ENCODE measurements around the gene SF3B4.
"Not testable (repeated sequence)": the region's sequence is repeated elsewhere in the genome, so short reads cannot be mapped to it uniquely, and the experiment has no call there.

The SF3B4 gene

DNA sequence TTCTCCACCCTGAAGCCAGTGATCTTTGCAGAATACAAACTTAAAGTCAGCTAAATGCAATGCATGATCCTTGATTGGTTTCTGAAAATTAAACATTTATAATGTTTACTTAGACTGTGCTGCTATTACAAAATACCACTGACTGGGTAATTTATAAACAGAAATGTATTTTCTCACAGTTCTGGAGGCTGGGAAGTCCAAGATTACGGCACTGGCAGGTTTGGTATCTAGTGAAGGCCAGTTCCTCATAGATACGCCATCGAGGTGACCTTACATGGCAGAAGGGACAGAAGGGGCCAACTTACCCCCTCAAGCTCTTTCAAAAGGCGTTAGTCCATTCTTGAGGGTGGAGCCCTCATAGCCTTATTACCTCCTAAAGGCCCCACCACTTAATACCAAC, 31.0 kb downstream of the SF3B4 start:
- DNase-seq (ENCODE audit: low read depth), result no peak
- TF ChIP-seq, protein P1, sequence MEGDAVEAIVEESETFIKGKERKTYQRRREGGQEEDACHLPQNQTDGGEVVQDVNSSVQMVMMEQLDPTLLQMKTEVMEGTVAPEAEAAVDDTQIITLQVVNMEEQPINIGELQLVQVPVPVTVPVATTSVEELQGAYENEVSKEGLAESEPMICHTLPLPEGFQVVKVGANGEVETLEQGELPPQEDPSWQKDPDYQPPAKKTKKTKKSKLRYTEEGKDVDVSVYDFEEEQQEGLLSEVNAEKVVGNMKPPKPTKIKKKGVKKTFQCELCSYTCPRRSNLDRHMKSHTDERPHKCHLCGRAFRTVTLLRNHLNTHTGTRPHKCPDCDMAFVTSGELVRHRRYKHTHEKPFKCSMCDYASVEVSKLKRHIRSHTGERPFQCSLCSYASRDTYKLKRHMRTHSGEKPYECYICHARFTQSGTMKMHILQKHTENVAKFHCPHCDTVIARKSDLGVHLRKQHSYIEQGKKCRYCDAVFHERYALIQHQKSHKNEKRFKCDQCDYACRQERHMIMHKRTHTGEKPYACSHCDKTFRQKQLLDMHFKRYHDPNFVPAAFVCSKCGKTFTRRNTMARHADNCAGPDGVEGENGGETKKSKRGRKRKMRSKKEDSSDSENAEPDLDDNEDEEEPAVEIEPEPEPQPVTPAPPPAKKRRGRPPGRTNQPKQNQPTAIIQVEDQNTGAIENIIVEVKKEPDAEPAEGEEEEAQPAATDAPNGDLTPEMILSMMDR (IDR thresholded peaks at IDR 0.05; ENCODE audit: control insufficient read depth, insufficient read depth, low read depth, low read length, missing control alignments), result no peak
- H3K4me3 ChIP-seq (ENCODE audit: control insufficient read depth, low read depth, low read length), result no peak overlapping the region

DNA sequence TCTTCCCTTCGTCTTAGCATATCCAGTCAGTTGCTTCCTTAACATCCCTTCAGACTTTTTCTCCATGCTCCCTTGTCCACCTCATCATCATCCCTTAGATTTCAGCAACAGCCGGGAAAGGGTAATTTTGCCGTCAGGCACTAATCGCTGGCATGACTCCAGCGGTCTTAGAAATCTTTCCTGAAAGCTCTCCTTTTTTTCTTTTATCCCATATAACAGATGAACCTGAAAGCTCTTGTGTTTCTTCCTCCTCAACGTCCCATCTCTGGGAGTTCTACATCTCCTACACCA, 38.7 kb downstream of the SF3B4 start:
- DNase-seq (ENCODE audit: low read depth), result no peak
- TF ChIP-seq, protein P1 (IDR thresholded peaks at IDR 0.05; ENCODE audit: control insufficient read depth, insufficient read depth, low read depth, low read length, missing control alignments), result no peak
- H3K4me3 ChIP-seq (ENCODE audit: control insufficient read depth, low read depth, low read length), result peak overlapping the region; percentile 46

DNA sequence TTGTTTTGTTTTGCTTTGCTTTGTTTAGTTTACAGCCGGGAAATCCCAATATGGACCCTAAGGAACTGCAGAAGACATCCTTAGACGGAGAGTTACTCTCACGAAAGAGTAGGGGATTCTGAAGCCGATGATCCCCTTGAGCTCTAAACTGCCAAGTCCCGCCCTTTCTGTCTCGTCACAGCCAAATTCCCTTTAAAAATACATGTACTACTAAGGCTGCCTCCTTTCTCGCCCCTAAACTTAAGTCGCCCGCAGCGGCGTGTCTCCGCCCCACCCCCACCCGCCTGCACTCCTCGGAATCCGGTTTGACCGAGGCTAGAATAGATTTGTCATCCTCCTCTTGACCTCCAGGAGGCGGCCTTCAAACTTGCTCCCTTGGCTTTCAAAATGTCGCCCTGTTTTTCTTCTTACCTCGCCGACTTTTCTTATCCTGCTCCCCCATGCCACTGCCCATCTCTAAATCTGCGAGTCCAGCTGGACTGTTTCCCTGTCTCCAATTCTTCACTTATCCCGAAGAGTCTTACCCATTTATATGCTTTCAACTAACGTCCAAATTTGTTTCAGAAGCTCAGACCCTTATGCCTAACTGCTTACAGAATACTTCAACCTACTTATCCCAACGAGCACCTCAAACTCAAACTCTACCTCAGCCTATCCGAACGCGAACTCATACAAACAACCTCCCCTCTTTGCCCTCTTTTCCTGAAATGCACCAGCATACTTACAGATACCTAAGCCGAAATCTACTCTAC, 39.2 kb downstream of the SF3B4 start:
- DNase-seq (ENCODE audit: low read depth), result peak; percentile 66
- TF ChIP-seq, protein P1 (IDR thresholded peaks at IDR 0.05; ENCODE audit: control insufficient read depth, insufficient read depth, low read depth, low read length, missing control alignments), result peak; percentile 65
- peak overlapping the region; percentile 46 for H3K4me3 ChIP-seq (ENCODE audit: control insufficient read depth, low read depth, low read length)

DNA sequence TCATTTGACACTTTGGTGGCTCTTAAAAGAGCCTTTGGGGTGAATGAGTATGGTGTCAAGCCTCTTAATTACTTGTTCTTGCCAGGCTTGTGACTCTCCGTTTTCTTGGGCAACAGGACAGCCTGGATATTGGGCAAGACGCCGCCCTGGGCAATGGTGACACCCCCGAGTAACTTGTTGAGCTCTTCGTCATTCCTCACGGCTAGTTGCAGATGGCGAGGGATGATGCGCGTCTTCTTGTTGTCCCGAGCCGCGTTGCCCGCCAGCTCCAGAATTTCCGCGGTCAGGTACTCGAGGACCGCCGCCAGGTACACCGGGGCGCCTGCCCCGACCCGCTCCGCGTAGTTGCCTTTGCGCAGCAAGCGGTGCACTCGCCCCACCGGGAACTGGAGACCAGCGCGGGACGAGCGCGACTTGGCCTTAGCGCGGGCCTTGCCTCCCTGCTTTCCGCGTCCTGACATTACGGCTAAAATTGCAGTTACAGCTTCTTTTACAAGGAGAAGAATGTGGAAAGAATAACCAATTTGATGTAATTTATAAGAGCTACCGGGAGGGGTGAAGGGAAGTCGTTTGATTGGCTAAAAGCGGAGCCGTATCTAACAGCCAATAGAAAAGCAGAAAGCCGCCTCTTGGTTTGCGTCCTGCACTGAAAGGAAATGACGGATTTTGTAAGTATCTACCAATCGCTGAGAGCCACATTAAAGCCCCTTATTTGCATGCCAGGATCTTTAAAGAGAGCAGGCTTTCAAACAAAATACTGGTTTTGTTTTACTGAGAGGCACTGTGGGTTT, 40.0 kb downstream of the SF3B4 start:
- peak overlapping the region; percentile 66 for H3K4me3 ChIP-seq (ENCODE audit: control insufficient read depth, low read depth, low read length)
- TF ChIP-seq, protein P1 (IDR thresholded peaks at IDR 0.05; ENCODE audit: control insufficient read depth, insufficient read depth, low read depth, low read length, missing control alignments), result no peak
- peak; percentile 98 for DNase-seq (ENCODE audit: low read depth)

DNA sequence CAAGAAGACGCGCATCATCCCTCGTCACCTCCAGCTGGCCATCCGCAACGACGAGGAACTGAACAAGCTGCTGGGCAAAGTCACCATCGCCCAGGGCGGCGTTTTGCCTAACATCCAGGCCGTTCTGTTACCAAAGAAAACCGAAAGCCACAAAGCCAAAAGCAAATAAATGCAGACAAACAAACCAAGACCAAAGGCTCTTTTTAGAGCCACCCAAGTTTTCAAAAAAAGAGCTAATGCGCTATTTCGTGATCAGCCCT, 40.5 kb downstream of the SF3B4 start:
- not testable (repeated sequence) for DNase-seq (ENCODE audit: low read depth)
- H3K4me3 ChIP-seq (ENCODE audit: control insufficient read depth, low read depth, low read length), result peak overlapping the region; percentile 66

DNA sequence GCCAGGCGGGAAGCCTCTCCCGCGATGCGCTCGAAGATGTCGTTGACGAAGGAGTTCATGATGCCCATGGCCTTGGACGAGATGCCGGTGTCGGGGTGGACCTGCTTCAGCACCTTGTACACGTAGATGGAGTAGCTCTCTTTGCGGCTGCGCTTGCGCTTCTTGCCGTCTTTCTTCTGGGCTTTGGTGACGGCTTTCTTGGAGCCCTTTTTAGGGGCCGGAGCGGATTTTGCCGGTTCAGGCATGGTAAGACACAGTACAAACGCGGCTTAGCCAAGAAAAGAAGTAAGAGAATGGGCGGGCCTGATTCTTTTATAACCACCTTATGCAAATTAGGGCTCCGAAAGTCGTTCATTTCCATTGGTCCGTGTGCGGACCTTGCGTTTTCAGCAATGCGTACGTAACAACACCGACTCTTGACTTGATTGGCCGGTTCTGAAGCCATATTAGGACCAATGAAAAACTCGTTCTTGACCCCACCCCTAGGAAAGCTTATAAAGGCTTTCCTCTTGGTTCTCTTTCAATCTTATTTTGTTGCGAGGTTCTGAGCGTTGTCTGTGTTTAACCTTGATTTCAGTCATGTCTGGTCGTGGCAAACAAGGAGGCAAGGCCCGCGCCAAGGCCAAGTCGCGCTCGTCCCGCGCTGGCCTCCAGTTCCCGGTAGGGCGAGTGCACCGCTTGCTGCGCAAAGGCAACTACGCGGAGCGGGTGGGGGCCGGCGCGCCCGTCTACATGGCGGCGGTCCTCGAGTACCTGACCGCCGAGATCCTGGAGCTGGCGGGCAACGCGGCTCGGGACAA, 41.0 kb downstream of the SF3B4 start:
- H3K4me3 ChIP-seq (ENCODE audit: control insufficient read depth, low read depth, low read length), result peak overlapping the region; percentile 66
- DNase-seq (ENCODE audit: low read depth), result peak; percentile 100
- TF ChIP-seq, protein P1 (IDR thresholded peaks at IDR 0.05; ENCODE audit: control insufficient read depth, insufficient read depth, low read depth, low read length, missing control alignments), result no peak

DNA sequence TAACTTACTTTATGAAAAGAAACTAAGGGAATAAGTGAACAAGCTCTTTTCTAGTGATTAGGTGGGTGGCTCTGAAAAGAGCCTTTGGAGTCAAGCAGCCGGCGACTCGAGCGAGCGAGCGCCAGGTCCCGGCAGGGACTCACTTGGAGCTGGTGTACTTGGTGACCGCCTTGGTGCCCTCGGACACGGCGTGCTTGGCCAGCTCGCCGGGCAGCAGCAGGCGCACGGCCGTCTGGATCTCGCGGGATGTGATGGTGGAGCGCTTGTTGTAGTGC, 41.5 kb downstream of the SF3B4 start:
- DNase-seq (ENCODE audit: low read depth), result not testable (repeated sequence)
- H3K4me3 ChIP-seq (ENCODE audit: control insufficient read depth, low read depth, low read length), result peak overlapping the region; percentile 52

All from AG09309 (cell line).